GM19395 (cell line): ENCODE measurements around the gene GRK1.

Source experiments
- ATAC-seq: cut with Tn5 transposase; IDR thresholded peaks from one replicate; pipeline ENCODE4 v1.9.1; 2021; ENCODE audit warnings: mild to moderate bottlenecking, moderate library complexity; ENCODE audit not compliant: unreplicated experiment

GRK1 gene

DNA sequence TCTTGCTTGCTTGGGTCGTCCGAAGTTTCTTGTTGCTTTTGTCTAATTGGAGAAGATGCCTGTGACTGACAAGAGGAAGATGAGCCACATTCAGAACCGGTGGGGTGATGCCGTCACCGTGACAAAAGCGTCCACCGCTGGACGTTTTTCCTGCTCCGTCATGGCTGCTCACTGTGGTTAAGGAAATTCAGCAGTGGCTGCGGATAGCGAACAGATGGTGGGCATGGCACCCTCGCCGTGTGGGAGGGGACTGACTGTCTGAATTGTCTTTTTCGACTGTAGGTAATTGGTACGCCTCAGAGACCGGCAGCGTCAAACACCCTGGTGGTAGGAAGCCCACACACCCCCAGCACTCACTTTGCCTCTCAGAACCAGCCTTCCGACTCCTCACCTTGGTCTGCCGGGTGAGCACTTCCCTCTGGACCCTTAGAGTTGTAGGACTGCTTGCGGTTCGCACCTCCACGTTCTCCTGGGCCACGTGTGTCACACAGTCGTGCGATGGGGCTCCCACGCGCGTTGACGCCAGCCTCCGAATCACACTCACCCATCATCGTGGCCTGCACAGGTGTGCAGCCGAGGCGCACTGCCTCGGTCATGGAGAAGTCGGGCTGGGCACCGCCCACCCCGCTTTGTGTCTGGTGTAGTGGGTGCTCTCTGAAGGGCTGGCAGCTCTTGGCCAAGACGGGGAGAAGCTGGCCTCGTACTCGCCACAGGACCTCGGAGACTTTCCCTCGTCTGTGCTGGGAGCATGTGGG is 35.5 kb upstream of the GRK1 start:
- ATAC-seq, result no peak

DNA sequence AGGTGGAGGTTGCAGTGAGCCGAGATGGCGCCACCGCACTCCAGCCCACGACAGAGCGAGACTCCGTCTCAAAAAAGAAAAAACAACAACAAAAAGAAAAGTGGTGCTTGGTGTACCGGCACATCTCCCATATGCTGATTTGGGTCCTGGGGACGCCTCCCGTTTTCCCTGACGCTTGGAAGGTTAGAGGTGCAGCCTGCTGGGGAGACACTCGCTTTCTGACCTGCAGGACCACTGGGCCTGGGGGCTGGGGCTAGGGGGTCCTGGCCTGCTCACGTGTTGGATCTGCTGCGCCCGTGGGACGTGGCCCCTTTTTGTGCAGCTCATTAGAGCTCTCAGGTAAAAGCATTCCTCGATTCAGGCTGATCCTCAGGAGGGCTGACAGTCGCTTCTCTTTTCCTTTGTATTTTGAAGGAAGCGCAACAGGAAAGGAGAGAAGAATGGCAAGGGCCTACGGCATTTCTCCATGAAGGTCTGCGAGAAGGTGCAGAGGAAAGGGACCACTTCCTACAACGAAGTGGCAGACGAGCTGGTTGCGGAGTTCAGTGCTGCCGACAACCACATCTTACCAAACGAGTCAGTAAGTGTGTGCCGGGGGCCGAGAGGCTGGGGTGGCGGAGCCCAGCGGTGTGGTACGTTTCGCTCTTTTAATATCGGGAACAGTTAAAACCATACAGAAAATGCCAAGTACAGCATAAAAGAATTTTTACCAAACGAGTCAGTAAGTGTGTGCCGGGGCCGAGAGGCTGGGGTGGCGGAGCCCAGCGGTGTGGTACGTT is 34.1 kb upstream of the GRK1 start:
- ATAC-seq, result no peak

DNA sequence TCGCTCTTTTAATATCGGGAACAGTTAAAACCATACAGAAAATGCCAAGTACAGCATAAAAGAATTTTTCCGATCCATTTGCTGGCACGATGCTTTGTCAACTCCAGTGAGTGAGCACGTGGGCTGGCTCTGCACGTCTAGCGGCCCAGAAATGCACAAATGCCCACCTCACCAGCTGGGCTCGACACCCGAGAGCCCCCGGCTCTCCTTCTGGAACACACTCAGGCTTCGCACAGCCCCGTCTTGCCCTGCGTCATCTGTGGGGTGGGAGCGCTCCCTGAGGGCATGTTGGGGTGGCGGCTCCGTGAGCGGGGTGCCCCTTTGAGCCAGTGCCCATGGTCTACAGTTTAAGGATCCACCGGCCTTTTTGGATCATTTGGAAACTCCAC is 33.5 kb upstream of the GRK1 start:
- no peak for ATAC-seq

DNA sequence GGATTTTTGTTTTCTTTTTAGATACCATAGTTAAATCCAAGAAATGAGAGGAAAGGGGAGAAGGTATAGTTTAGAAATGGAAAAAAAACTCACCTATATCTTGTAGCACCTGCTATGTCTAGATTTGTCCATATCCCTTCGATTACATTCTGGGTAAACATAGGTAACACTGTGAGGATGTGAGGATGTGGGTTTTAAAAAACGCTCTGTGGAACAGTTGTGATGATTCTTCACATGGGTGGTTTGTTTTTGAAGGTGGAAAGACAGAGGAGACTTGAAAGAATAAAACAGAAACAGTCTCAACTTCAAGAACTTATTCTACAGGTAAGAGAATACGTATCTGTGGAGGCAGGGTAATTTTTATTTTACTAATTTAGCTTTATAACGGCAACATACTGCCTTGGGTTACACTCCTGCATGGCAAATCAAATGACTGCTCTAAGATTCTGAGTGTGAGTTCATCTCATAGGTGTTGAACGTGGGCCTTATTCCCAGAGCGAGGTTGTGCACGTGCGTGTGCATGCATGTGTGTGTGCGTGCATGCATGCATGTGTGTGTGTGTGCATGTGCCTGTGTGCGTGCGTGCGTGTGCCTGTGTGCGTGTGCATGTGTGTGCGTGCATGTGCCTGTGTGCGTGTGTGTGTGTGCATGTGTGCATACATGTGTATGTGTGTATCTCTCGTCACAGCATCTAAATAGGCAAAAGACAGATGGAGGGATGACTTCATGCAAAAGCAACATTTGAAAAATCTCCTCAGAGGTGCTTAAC is 32.6 kb upstream of the GRK1 start:
- no peak for ATAC-seq

DNA sequence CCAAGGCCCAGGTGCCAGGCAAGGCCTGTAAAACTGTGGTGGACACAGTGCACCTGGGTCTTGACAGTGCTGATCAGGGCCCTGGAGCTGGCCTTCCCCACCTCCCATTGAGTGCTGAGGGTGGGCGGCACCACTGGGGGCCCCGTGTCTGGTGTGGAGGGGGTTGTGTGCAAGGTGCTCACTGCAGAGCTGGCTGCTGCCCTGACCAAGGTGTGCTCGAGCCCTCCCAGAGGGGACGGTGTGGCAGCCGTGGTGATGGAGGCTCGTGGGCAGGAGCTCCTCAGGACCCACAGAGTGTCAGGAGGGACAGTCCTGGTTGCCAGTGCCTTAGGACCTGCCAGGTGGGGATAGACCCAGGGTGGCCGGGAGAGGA is 32.0 kb upstream of the GRK1 start:
- no peak for ATAC-seq

DNA sequence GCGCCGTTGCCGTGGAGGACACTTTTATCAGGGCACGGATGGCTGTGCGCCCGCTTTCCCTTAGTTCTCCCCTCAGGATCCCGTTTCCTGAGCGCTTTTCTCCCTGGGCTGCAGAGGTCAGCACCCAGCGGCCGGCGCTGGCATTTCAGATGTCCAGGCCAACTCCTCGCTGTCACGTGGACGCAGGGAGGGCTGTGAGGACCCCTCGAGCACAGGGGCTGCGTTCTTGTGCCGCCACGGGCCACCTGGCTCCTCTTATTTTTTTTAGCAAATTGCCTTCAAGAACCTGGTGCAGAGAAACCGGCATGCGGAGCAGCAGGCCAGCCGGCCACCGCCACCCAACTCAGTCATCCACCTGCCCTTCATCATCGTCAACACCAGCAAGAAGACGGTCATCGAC is 31.3 kb upstream of the GRK1 start:
- ATAC-seq, result no peak

DNA sequence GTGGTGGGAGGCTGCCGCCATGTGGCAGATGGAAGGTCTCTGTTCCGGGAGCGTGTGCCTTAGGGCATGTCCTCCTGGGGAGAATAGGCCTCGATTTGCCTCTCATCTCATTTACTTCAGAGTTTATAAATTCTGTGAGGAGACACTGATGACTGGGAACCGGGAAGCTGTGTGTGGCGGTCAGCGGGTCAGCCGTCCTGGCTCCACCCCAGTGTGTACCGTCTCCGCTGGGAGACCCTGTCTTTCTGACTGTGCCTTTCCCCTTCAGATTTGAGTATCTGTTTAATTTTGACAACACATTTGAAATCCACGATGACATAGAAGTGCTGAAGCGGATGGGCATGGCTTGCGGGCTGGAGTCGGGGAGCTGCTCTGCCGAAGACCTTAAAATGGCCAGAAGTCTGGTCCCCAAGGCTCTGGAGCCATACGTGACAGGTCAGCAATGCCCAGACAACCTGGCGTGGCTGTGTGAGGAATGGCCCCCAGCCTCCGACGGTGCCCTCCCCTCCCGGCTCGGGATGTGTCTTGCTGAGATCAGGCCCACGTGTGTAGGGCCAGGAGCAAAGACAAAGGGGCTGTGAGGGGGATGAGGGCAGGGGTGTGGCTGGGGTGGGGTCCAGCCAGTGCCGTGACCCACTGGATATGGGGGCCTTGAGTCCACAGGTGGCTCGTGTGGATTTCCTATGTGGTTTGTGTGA is 30.6 kb upstream of the GRK1 start:
- ATAC-seq, result no peak

DNA sequence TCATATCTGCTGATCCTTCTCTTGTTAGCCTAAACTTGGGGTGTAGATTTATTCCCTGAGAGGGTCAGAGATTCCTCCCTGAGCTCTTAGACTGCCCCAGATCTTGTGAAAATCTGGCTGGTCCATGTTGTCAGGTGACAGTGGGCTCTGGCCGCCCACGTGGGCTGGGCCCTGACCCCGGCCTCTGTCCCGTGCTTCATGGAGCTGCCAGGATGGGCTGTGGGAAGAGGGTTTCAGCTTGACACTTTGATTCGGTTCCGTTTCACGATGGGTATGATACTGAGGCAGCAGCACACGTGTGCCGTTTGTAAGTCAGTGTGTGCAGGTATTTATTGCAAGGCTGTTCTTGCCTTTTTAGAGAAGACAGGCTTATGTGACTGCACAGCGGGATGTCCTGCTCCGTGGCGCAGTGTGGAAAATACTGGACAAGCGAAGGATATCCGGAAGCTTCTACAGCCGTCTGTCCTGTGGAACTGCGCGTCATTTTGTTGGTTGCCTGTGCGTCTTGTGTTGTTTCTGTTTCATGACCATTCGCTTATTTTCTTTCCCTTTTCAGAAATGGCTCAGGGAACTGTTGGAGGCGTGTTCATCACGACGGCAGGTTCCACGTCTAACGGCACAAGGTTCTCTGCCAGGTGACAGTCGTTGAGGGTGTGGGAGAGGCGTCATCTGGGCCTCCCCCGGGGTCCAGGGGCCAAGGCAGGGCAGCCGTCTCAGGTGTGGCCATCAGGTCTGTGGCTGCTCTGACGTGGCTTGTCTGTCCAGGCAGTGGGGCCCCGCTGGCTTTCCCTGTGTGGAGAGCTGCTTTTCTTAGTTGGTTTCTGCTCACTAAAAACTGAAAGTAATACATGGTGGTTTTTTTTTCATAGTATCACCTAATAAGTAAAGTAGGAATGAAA is 29.5 kb upstream of the GRK1 start:
- no peak for ATAC-seq

DNA sequence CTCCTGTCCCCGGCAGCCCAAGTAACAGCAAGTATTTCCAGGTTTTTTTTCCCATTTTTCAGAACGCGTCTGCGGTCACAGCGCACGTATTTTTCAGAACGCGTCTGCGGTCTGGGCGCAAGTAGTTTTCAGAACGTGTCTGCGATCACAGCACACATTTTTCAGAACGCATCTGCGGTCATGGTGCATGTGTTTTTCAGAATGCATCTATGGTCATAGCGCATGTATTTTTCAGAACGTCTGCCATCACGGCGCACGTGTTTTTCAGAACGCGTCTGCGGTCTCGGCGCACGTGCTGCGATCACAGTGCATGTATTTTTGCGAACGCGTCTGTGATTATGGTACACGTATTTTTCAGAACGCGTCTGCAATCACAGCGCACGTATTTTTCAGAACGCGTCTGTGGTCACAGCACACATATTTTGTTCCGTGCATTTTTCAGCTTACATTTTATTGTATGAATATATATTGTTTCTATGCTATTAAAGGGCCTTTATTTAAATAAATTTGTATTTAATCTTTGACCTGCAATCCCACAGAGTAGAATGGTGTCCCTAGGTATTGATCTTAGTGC is 28.8 kb upstream of the GRK1 start:
- no peak for ATAC-seq

DNA sequence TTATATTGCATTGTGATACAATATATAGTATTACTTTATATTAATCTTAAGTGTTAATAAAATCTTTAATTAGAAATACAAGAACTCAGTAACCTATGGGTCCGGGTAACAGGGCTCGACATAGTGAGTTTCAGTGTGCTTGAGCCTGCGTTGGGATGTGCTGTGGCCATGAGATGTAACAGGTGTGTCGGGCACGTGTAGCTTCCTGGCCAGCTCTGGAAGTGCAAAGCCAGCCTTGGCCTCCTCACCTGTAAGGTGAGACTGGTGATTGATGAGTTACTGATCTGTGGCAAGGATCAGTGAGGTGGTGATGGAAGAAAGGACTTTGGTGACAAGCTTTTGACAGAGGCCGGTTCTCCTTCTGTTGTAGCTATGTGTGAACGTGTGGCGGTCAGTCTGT is 28.2 kb upstream of the GRK1 start:
- ATAC-seq, result no peak

DNA sequence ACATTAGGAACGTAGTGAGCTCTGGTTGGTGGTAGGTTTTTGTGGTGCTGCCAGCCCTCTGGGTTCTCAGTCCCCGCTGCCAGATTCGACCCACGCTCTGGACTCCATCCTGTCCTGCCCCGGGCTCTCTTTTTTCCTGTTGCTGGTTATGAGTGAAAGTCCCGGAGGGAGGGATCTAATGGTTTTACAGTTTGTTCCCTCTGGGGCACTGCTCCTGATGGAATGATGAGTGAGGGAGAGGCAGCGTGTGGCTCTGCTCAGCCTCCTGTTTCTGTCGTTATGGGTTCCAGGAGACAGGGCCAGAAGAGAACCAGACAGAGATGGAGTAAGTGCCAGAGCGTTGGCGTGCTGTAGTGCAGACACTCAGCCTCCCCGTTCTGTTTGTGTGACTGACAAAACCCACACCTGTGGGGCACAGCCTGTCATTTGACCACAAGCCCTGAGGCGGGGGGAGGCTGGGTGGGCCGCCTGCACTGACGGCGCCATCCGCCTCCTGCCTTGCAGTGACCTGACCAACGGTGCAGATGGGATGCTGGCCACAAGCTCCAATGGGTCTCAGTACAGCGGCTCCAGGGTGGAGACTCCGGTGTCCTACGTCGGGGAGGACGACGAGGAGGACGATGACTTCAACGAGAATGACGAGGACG is 27.3 kb upstream of the GRK1 start:
- no peak for ATAC-seq

DNA sequence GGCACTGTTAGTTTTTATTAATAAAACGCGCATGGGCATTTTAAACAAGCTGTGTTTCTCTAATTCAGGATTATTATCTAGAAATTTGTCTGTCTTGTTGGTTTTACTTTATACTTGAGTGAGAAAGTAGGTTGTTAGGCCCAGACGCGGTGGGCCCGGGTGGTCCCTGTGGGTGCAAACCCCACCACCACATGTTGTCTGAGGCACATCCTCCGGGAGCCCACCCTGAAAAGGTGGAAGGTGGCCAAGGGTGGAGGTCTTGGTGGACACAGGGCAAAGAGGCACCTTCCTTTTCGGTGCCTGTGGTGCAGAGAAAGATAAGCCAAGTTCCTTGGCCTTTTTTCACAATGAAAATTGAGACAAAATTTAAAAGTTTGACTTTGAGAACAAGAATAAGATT is 25.6 kb upstream of the GRK1 start:
- no peak for ATAC-seq

DNA sequence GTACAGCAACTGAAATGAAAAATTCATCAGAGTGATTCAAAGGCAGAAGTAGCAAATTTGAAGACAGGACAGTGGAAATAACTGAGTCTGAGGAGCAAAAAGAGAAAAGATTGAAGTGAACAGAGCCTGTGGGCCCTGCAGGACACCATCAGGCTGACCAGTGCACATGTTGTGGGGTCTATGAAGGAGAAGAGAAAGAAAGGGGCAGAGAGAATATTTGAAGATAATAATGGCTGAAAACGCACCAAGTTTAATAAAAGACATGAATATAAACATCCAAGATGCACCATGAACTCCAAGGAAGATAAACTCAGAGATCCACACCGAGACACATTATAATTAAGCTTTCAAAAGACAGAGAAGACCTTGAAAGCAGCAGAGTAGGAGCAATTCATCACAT is 24.5 kb upstream of the GRK1 start:
- no peak for ATAC-seq

DNA sequence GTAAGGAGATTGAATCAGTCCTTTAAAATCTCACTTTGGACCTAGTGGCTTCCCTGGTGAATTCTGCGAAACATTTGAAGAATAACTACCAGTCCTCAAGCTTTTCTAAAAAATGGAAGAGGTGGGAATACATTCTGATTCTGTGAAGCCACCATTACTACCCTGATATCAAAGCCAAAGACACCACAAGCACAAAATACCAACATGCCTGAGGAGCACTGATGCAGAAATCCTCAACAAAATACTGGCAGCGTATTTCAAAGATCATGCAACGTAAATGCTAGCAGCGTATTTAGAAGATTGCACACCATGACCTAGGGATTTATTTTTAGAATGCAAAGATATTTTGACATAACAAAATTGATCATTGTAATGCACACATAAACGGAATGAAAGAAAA is 23.4 kb upstream of the GRK1 start:
- ATAC-seq, result no peak

DNA sequence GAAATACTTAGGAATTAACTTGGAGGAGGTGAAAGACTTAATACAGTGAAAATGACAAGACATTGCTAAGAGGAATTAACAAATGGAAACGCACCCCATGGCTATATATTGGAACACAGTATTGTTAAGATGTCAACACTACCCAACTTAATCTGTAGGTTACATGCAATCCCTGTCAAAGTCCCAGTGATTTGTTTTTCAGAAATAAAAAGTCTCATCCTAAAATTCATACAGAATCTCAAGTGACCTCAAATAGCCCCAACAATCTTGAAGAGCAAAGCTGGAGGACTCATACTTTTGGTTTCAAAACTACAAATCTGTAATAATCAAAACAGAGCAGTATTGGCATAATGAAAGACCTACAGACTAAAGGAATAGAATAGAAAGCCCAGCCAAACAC is 22.2 kb upstream of the GRK1 start:
- no peak for ATAC-seq

DNA sequence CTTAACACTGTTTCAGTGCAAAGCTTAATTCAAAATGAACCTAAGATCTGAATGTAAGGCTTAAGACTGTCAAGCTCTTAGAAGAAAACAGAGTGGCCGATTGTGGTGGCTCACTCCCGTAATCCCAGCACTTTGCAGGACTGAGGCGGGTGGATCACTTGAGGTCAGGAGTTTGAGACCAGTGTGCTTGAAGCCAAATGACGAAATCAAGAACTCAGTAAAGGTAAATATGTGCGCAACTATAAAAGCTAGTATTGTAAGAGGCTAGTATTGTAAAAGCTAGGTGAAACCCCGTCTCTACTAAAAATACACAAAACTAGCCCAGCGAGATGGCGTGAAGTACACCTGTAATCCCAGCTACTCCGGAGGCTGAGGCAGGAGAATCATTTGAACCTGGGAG is 21.7 kb upstream of the GRK1 start:
- no peak for ATAC-seq

DNA sequence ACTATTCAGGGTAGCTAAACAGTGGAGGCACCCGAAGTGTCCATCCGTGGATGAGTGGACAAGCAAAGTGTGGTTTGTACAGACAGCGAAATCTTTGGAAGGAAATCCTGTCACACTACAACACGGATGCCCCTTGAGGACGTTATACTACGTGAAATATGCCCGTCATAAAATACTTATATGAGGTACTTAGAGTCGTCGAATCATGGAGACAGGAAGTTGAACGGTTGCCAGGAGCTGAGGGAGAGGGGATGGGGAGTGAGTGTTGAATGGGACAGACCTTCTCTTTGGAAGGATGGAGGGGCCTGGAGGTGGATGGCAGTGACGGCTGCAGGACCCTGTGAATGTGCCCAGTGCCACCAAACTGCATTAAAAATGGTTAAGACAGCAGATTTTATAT is 20.6 kb upstream of the GRK1 start:
- ATAC-seq, result no peak

DNA sequence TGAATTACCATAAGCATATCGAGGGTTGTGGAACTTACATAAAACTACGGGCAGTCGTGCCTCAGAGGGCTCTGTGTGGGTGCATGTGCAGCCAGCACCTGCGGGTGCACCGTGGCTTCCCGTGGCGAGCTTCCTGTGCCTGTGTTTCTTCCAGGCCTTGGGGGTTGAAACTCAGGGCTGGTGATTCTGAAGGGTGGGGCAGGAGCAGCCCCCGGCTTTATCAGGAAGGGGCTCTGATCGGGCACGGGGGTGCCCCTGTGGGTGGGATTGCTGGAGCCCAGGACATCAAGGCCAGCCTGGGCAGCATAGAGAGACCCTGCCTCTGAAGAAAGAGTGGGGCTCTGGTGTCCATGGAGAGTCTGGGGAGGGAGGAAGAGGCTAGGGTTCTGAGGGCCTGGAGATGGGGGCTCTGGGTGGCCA is 20.1 kb upstream of the GRK1 start:
- no peak for ATAC-seq
